Esophagus squamous epithelium (tissue), 4 donors: ENCODE results near the gene OR10P1.

Experiments used
- POLR2A ChIP-seq, 4 donors: fragments of 450-650 bp; IDR thresholded peaks; one replicate each; pipeline ENCODE4 v1.6.1; 2017; ENCODE audit warnings: antibody characterized with exemption in 4 of 4, mild to moderate bottlenecking in 4 of 4, moderate library complexity in 3 of 4
- TF ChIP-seq, protein P1 (sequence below), 6 experiments: fragments of 450-650 bp in 4 of 6; fragments of 200-600 bp in 2 of 6; sonication (generic) in 2 of 6; IDR thresholded peaks; one replicate each; pipeline ENCODE4 v1.5.1; 2016 to 2019; ENCODE audit warnings: antibody characterized with exemption in 6 of 6, mild to moderate bottlenecking in 4 of 6, moderate library complexity in 4 of 6

DNA sequence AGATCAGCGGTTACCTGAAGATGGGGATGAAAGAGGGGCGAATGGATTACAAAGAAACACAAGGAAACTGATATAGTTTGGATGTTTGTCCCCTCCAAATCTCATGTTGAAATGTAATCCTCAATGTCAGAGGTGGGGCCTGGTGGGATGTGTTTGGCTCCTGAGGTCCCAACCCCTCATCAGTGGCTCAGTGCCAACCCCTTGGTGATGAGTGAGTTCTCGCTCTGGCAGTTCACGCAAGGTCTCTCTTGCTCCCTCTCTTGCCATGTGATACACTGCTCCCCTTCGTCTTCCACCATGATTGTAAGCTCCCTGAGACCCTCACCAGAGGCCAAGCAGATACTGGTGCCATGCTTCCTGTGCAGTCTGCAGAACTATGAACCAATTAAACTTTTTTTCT, 43.0 kb downstream of the OR10P1 start:
- TF ChIP-seq, protein P1, sequence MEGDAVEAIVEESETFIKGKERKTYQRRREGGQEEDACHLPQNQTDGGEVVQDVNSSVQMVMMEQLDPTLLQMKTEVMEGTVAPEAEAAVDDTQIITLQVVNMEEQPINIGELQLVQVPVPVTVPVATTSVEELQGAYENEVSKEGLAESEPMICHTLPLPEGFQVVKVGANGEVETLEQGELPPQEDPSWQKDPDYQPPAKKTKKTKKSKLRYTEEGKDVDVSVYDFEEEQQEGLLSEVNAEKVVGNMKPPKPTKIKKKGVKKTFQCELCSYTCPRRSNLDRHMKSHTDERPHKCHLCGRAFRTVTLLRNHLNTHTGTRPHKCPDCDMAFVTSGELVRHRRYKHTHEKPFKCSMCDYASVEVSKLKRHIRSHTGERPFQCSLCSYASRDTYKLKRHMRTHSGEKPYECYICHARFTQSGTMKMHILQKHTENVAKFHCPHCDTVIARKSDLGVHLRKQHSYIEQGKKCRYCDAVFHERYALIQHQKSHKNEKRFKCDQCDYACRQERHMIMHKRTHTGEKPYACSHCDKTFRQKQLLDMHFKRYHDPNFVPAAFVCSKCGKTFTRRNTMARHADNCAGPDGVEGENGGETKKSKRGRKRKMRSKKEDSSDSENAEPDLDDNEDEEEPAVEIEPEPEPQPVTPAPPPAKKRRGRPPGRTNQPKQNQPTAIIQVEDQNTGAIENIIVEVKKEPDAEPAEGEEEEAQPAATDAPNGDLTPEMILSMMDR (IDR thresholded peaks at IDR 0.05): no peak
- no peak for TF ChIP-seq POLR2A (IDR thresholded peaks at IDR 0.05)
